H1 (cell line): ENCODE measurements around the gene DDB1. TPM values are rescaled to one million over a fixed set of nuclear protein-coding genes. Genes with fewer than 3 reads are reported as not detected.

ENCODE experiments used
- BRCA1 ChIP-seq: IDR thresholded peaks from 2 replicates; pipeline ENCODE4 v1.6.1; 2012; ENCODE audit warnings: low read depth, low read length, improper control_type of control experiment
- CBX8 ChIP-seq: fragments of 300-800, 300-1000 bp; sonication (generic); IDR thresholded peaks from 2 replicates; pipeline ENCODE4 v1.7.1; 2016; ENCODE audit warnings: low read depth, low read length, borderline replicate concordance
- CEBPB ChIP-seq: IDR thresholded peaks from 2 replicates; pipeline ENCODE4 v1.6.1; 2012; ENCODE audit warnings: low read depth, low read length
- CHD1 ChIP-seq: IDR thresholded peaks from 2 replicates; pipeline ENCODE4 v1.6.1; 2012; ENCODE audit warnings: low read depth, low read length, improper control_type of control experiment
- EZH2 ChIP-seq: fragments of 200-600 bp; sonication (generic); IDR thresholded peaks from 2 replicates; pipeline ENCODE4 v1.7.1; 2012; ENCODE audit warnings: low read depth, mild to moderate bottlenecking, moderate library complexity, low read length, inconsistent platforms; ENCODE audit not compliant: severe bottlenecking
- KDM4A ChIP-seq: IDR thresholded peaks from one replicate; pipeline ENCODE4 v1.7.1; 2012; ENCODE audit warnings: low read depth, mild to moderate bottlenecking, moderate library complexity, low read length, inconsistent platforms; ENCODE audit not compliant: severe bottlenecking
- MAX ChIP-seq: IDR thresholded peaks from 2 replicates; pipeline ENCODE4 v1.6.1; 2012; ENCODE audit warnings: inconsistent platforms
- POU5F1 ChIP-seq: IDR thresholded peaks from 2 replicates; pipeline ENCODE4 v1.6.1; 2011; ENCODE audit warnings: low read depth, mild to moderate bottlenecking, low read length, moderate library complexity
- TAF7 ChIP-seq: optimal IDR thresholded peaks from 2 replicates; pipeline ENCODE3; 2011; ENCODE audit warnings: low read depth, mild to moderate bottlenecking, inconsistent platforms, low read length, moderate library complexity, borderline replicate concordance
- polyA plus RNA-seq, 7 experiments: library from polyadenylated mRNA; depleted of rRNA in 3 of 7; stranded (reverse) in 5 of 7; unstranded in 2 of 7; fragments of >200 nt in 5 of 7; fragments of 200-250 nt in 2 of 7; gene quantifications; 1 replicate in 5 of 7; 2 replicates in 1 of 7; 4 replicates in 1 of 7; pipeline versions ENCODE4 v1.2.1 to v1.2.3, GENCODE V29; 2011 to 2013; ENCODE audit warnings: missing spikeins in 2 of 7, mixed read lengths in 2 of 7
- total RNA-seq: library from RNA; stranded (reverse); fragmentation: NEBNext Ultra II Directional; extraction: Animal tissue kit (Norgen Biotek cat#: 25700); gene quantifications from 2 replicates; pipeline ENCODE4 v1.2.1, GENCODE V29; 2021

Gene DDB1
- total and polyA plus RNA-seq, 2 of the 8 experiments (the other 6 are each of a cell fraction or from before 2014, with no cell fraction given), result 275 to 306 TPM

GRCh38 chr11:61302550-61302949 lies 30.4 kb downstream of the DDB1 start (continued):
- TF ChIP-seq CEBPB, result no peak
- TF ChIP-seq CBX8, result no peak
- no peak for TF ChIP-seq TAF7
- TF ChIP-seq EZH2, result no peak
- no peak for TF ChIP-seq CHD1
- no peak for TF ChIP-seq BRCA1
- no peak for TF ChIP-seq KDM4A
- TF ChIP-seq POU5F1, result no peak
- TF ChIP-seq MAX, result no peak
